Suprapubic skin (tissue), 4 donors: ENCODE results near the gene WASF2. TPM values are rescaled to one million over a fixed set of nuclear protein-coding genes. Genes with fewer than 3 reads are reported as not detected.
A peak's percentile ranks its signal among the peaks of the same experiment; 100 is the strongest.

Experiments used
- DNase-seq, 2 donors: peaks; one replicate each; pipeline ENCODE4 v3.0.0-alpha.2; 2019; ENCODE audit warnings: low spot score in 2 of 2
- H3K27ac ChIP-seq: fragments of 200-600 bp; sonication (generic); one replicate; pipeline ENCODE4 v1.5.1; 2019
- H3K27me3 ChIP-seq: fragments of 200-600 bp; sonication (generic); one replicate; pipeline ENCODE4 v1.5.1; 2019
- H3K36me3 ChIP-seq: fragments of 200-600 bp; sonication (generic); one replicate; pipeline ENCODE4 v1.5.1; 2019
- H3K4me1 ChIP-seq: fragments of 200-600 bp; sonication (generic); one replicate; pipeline ENCODE4 v1.5.1; 2019
- H3K4me3 ChIP-seq: fragments of 200-600 bp; sonication (generic); one replicate; pipeline ENCODE4 v1.5.1; 2019; ENCODE audit warnings: mild to moderate bottlenecking
- H3K9me3 ChIP-seq: fragments of 200-600 bp; sonication (generic); one replicate; pipeline ENCODE4 v1.5.1; 2019
- EP300 ChIP-seq: sonication (generic); formaldehyde crosslinking; IDR thresholded peaks from one replicate; pipeline ENCODE4 v1.6.1; 2017; ENCODE audit warnings: antibody characterized with exemption
- POLR2A ChIP-seq, 2 donors: fragments of 450-650 bp; IDR thresholded peaks; one replicate each; pipeline ENCODE4 v1.6.1; 2017; ENCODE audit warnings: antibody characterized with exemption in 2 of 2, mild to moderate bottlenecking in 2 of 2, moderate library complexity in 2 of 2
- POLR2AphosphoS5 ChIP-seq, 3 donors: sonication (generic); formaldehyde crosslinking; IDR thresholded peaks; one replicate each; pipeline ENCODE4 v1.6.1; 2017; ENCODE audit warnings: antibody characterized with exemption in 3 of 3
- WGBS: methylation state at CpG from one replicate; pipeline ENCODE4 v1.1.5; 2018; 5-methylcytosine and 5-hydroxymethylcytosine counted together
- total RNA-seq, 4 donors: library from RNA; depleted of rRNA; stranded (reverse); fragments of >200 nt; gene quantifications; one replicate each; pipeline ENCODE4 v1.1.0, GENCODE V29; 2016
- TF ChIP-seq, protein P1 (sequence below), 2 donors: fragments of 200-600 bp in 1 of 2; fragments of 450-650 bp in 1 of 2; sonication (generic) in 1 of 2; IDR thresholded peaks; one replicate each; pipeline ENCODE4 v1.5.1; 2016 to 2019; ENCODE audit warnings: antibody characterized with exemption in 2 of 2, mild to moderate bottlenecking in 1 of 2, moderate library complexity in 1 of 2

The WASF2 gene
- total RNA-seq, 4 donors from 2014 or later, result 69.0 to 96.0 (median 90.4) TPM

DNA sequence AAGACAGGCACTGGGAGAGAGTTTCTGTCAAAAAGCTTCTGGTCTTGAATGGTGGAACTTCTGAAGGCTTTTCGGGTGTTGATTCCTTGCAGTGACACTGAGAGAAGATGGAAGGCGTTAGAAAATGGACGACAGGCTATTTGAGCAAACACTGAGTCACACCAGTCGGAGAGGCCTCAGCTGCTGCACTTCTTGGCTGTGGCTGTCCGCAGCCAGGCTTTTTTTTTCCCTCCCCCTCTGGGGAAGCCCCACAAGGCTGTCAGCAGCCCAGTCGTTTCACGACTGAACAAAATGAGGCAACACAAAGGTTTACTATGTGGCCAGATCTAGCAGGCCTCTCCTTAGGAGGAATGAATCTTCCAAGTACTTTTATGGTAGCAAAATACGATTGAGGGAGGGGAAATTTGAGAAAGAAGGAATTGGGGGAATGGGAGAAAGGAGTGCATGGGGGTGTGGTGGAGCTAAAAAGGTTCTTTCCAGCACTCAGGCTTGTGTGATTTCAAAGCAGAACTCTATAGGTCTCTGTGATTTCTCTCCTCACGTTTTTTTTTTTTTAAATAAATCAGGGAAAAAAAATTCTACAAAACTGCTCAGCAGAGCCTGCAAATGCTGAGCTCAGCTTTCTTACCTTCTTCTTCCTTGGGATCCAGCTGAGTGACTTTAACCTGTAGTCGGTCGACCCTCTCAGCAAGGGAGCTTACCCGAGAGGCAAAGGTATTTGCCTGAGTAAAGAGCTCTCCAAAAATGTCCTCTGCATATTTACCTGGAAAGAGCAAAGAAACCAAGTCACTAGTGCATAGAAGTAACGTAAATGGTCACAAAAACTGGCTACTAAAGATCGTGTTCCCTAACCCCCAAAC is 71.4 kb downstream of the WASF2 start:
- 40% methylated on average over 14 of the region's 14 CpGs for WGBS
- H3K27ac ChIP-seq, result peak overlapping the region; percentile 62
- no peaks in the 10 kb centered on the region for H3K9me3 ChIP-seq
- peaks cover 66% of the 10 kb centered on the region for H3K4me1 ChIP-seq
- H3K27me3 ChIP-seq, result no peaks in the 10 kb centered on the region
- peak in 1 of 2 donors; percentile 70 for DNase-seq
- peaks cover 38% of the 10 kb centered on the region for H3K36me3 ChIP-seq
- TF ChIP-seq POLR2AphosphoS5 (IDR thresholded peaks at IDR 0.05) (peak in 1 of 3 donors; percentile 21), EP300 (no peak)
- no peak overlapping the region for H3K4me3 ChIP-seq

DNA sequence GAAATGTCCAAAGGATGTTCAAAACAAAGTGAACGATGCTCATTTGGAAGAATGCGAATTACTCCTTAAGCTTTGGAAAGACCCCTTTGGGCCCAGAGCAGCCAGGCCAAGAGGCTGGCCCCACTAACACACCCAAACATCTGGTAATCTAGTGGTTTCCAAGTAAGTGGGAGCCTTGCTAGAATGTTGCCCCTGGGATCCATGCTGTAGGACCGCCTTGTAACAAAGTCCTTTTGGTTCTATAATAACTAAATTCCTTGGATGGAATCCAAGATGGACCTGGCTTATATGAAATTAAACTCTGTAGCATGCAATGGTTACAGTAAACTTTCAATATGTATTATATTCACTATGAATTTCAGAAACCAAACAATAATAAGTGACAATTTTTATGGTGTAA is 72.3 kb downstream of the WASF2 start:
- H3K27me3 ChIP-seq, result no peaks in the 10 kb centered on the region
- DNase-seq, result no peak
- no peak overlapping the region for H3K4me3 ChIP-seq
- 82% methylated on average over 3 of the region's 3 CpGs for WGBS
- no peaks in the 10 kb centered on the region for H3K9me3 ChIP-seq
- H3K4me1 ChIP-seq, result peaks cover 68% of the 10 kb centered on the region
- TF ChIP-seq POLR2A (IDR thresholded peaks at IDR 0.05) (no peak), POLR2AphosphoS5 (IDR thresholded peaks at IDR 0.05) (no peak), EP300 (no peak)
- TF ChIP-seq, protein P1, sequence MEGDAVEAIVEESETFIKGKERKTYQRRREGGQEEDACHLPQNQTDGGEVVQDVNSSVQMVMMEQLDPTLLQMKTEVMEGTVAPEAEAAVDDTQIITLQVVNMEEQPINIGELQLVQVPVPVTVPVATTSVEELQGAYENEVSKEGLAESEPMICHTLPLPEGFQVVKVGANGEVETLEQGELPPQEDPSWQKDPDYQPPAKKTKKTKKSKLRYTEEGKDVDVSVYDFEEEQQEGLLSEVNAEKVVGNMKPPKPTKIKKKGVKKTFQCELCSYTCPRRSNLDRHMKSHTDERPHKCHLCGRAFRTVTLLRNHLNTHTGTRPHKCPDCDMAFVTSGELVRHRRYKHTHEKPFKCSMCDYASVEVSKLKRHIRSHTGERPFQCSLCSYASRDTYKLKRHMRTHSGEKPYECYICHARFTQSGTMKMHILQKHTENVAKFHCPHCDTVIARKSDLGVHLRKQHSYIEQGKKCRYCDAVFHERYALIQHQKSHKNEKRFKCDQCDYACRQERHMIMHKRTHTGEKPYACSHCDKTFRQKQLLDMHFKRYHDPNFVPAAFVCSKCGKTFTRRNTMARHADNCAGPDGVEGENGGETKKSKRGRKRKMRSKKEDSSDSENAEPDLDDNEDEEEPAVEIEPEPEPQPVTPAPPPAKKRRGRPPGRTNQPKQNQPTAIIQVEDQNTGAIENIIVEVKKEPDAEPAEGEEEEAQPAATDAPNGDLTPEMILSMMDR (IDR thresholded peaks at IDR 0.05), result no peak
- H3K36me3 ChIP-seq, result peaks cover 46% of the 10 kb centered on the region
- H3K27ac ChIP-seq, result peak overlapping the region; percentile 62

GRCh38 chr1:27416387-27417111 is 73.4 kb downstream of the WASF2 start:
- Histone ChIP-seq H3K36me3 (peaks cover 57% of the 10 kb centered on the region), H3K27me3 (no peaks in the 10 kb centered on the region), H3K27ac (no peak overlapping the region), H3K9me3 (no peaks in the 10 kb centered on the region), H3K4me1 (peaks cover 63% of the 10 kb centered on the region), H3K4me3 (no peak overlapping the region)
- TF ChIP-seq, protein P1 (IDR thresholded peaks at IDR 0.05), result peak; percentile 50 to 54
- TF ChIP-seq POLR2AphosphoS5 (IDR thresholded peaks at IDR 0.05) (no peak), POLR2A (IDR thresholded peaks at IDR 0.05) (no peak), EP300 (no peak)
- no peak for DNase-seq
- WGBS, result 75% methylated on average over 3 of the region's 3 CpGs

- Histone ChIP-seq H3K4me1 (peaks cover 49% of the 10 kb centered on the region), H3K36me3 (peaks cover 80% of the 10 kb centered on the region), H3K27me3 (no peaks in the 10 kb centered on the region), H3K9me3 (no peaks in the 10 kb centered on the region), H3K27ac (peak overlapping the region; percentile 64), H3K4me3 (no peak overlapping the region)
- DNase-seq, result no peak
- TF ChIP-seq, protein P1 (IDR thresholded peaks at IDR 0.05), result no peak
- TF ChIP-seq EP300 (no peak), POLR2AphosphoS5 (IDR thresholded peaks at IDR 0.05) (no peak), POLR2A (IDR thresholded peaks at IDR 0.05) (no peak)
- WGBS, result 81% methylated on average over 1 of the region's 1 CpG
Observed at GRCh38 chr1:27414091-27414490, 75.9 kb downstream of the WASF2 start.

DNA sequence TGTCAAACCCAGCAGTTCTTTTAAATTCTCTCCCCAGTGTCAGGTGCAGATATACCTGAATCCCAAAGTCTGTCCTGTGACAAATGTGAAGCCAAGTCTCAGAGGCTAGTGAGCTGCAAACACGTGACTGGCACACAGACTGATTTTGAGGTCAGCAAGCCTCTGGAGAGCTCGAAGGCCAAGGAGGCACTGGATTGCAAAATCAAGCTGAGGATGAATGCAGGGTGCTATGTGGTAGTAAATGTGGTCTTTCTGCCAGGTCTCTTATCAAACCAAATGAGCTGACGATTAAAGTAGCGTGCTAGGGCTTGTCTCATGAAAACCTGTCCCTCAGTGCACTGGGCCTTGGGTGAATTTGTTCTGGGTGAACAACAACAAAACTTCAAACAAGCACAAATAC is 77.0 kb downstream of the WASF2 start:
- H3K27ac ChIP-seq, result peak overlapping the region; percentile 64
- H3K27me3 ChIP-seq, result no peaks in the 10 kb centered on the region
- peaks cover 38% of the 10 kb centered on the region for H3K4me1 ChIP-seq
- no peaks in the 10 kb centered on the region for H3K9me3 ChIP-seq
- peaks cover 91% of the 10 kb centered on the region for H3K36me3 ChIP-seq
- H3K4me3 ChIP-seq, result no peak overlapping the region
- WGBS, result 68% methylated on average over 4 of the region's 4 CpGs
- no peak for DNase-seq
- no peak for TF ChIP-seq POLR2AphosphoS5 (IDR thresholded peaks at IDR 0.05)
- TF ChIP-seq EP300, result no peak
- no peak for TF ChIP-seq POLR2A (IDR thresholded peaks at IDR 0.05)
- TF ChIP-seq, protein P1 (IDR thresholded peaks at IDR 0.05), result no peak
